NCI-H2227 (cell line): ENCODE results near the gene S100Z.
"Not testable (repeated sequence)": the region's sequence is repeated elsewhere in the genome, so short reads cannot be mapped to it uniquely, and the experiment has no call there.

ENCODE experiments used
- DNase-seq: peaks from one replicate; lab custom pipeline; 2025; ENCODE audit not compliant: unreplicated experiment; lab: John Stamatoyannopoulos, UW

S100Z gene

DNA sequence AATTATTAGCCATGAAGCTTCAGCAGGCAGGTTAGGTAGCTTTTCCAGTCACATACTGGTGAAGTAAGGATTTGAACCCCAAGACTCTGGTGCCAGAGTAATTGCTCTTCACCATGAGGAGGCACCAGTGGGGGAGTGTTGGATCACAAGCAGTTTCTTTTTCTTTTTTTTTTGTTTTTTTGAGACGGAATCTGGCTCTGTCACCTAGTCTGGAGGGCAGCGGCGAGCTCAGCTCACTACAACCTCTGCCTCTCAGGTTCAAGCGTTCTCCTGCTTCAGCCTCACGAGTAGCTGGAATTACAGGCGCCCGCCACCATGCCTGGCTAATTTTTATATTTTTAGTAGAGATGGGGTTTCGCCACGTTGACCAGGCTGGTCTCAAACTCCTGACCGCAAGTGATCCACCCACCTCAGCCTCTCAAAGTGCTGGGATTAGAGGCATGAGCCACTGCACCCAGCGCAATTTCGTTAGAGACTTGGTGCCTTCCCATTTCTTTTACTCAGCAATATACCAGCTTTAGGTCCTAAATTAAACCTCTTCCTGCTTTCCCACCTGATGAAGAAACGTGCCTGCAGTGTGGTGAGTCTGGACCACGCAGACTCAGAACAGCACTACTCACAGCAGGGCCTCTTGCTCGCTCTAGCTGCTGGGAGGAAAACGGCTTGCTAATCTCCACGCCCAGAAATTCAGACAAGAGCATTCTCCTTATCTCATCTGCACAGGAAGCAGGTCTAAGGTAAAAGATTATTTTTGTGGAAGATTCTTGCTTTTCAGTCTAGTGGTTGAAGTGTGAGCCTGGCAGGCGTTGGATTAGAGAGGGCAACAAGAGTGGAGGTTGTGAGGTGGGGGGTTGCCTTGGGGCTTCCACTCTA, at the start of gene S100Z:
TSS of gene S100Z (plus strand) at position 596 of the 873 bp plus-strand sequence. CDS start 25,346 bp downstream, outside the sequence.
- no peak for DNase-seq

DNA sequence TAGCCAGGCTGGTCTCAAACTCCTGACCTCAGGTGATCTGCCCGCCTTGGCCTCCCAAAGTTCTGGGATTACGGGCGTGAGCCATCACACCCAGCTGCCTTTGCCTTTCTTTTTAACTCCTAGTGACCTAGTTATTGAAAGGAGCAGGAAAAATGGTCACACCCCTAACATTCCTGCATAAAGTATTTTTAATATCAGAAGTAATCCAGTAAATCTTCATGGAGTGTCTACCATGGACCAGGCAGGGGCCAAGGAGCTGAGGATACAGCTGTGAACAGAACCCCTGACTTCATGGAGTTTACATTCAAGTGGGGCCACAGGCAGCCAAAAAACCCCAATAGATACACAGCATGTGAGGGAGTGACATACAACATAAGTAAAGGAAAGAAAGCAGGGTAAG, 49.2 kb upstream of the S100Z start:
- DNase-seq: no peak

DNA sequence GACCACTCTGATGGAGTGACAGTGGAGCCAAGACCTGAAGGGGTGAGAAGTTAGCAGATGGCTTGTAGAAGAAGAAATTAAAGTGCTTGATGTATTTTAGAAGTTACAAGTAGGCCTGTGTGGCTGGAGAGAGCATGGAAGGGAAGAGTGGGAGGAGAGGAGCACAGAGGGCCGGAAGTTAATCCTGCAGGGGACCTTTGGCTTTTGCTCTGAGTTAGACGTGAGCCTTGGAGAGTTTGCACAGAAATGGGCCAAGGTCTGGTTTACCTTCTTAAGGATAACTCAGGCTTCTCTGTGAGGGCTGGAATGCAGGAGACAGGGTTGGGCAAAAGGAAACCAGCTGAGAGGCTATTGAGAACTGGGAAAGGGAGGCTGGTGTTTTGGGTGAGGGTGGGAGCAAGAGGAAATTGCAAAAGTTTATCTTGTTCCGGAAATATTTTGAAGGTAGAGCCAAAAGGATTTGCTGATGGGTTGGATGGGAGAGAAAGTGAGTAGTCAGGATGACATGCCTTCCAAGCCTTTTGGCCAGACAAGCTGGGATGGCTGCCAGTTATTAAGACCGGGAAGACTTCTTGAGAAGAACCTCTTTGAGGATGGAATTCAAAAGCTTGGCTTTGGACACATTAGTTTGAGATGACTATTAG, 48.5 kb upstream of the S100Z start:
- no peak for DNase-seq

DNA sequence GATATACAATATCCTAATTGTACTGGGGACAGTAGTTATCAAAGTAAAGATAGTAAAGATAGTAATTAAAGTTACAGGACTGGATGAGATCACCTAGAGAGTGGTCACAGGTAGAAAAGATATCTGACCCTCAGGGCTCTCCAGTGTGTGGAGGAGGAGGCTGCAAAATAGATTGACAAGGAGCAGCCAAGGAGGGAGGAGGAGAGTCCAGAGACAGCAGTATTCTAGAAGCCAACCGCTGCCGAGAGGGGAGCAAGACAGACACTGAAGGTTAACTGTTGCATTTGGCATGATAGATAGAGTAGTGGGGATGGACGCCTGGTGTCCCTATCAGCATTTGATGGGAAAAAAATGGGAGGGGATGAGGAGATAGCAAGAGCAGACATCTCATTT, 48.0 kb upstream of the S100Z start:
- DNase-seq: no peak

DNA sequence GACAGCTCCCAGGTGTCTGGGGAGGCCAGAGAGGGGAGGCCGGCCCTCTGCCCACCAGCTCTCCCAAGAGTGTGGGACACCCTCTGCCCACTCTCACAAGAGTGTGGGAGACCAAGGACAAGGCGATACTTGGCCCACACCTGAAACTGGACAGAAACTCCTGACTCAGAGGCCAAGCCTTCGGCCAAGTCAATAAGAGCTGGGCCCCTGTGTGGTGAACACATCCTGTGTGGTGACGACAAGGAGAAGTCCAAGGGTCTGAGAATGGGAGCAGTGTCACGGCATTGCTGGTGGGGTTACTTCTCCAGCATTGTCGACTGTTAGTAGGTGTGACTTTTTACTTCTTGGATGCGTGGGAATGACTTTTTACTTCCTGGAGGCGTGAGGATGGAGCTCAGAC, 45.5 kb upstream of the S100Z start:
- no peak for DNase-seq

DNA sequence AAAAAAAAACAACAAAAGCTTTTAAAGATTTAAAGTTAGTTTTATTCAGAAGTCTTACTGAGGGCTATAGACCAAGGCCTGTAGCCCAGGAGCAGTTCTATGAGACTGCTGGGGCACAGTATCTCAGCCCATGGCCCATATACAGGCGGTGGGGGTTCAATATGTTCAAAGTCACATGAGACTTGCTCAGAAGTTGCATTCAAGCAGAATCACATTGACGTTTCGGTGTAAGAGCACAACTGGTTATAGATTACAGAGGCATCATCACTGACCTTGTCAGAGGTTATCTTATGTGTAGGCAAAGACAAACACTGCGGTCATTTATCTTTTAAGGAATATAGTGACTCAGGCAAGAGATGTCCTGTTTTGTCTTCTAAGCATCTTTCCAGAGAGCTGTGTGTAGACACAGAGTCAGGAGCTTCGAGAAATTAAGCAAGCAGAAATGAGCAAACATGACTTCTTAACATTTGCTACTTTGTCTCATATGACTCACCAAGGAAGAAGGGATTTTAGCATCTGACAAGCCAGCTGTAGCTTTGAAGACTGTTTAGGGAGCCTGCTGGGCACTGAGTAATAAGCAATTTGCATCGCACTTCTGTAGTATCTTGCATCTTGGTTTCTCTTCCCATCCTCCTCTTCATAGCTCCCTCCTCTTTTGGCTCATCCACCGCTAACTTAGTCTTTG, 43.9 kb upstream of the S100Z start:
- DNase-seq: no peak

DNA sequence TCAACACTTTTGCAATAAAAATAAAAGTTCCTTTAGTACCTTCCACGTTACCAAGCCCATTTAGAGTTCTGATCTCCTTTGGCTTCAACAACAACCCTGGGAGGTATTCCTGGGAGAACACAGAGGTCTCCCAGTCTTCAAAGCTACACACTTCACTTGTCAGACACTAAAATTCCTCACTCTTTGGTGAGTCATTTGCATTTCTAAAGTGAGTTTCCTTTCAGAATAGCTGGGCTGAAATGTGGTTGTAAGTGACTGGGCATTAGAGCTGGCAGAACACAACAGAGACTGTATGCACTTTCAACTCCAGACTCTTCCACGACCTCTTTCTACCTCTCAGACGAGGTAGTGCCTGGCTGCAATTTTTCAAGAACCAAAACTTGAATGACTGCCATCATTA, 42.5 kb upstream of the S100Z start:
- DNase-seq: no peak

DNA sequence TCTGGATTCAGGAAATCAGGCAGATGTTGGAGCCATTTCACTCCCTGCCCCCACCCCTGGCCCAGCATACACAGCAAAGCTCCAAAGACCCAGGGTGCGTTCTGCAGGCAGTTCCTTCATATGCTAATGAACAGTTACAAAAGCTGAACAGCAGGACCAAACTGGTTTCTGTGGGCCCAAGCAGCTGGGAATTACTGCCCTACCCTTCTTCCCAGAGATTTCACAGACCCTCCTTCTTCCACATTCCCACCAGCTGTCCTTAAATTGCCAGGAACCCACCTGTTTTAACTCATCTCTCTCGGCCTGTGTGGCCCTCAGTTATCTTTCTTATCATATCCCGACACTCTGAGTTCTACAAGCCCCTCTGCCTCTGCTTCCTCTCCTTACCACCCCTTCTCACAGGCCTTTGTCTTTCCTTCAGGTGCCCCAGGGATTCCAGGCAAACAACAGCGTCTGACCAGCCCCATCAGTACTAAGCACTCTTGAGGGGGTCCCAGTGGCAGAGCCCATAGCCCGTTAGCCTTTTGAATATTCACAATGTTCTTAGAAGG, 41.6 kb upstream of the S100Z start:
- DNase-seq: no peak

DNA sequence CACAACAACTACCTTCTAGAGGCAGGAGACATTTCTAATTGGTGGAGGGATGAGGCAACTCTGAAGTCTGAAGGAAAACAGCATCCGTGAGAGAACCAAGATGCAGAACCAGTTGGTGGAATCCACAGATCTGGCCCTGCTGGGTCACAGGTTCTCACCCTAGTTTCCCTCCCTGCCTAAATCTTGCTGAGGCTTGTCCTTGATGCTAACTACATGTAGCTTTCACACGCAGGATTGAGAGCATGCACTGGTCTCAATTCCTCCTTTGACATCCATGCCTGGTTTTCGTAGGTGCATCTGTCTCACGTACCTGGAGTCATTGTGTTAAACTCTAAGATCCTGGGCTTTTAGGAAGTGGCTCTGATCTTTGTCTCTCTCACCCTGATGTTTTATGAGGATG, 40.7 kb upstream of the S100Z start:
- DNase-seq: no peak

DNA sequence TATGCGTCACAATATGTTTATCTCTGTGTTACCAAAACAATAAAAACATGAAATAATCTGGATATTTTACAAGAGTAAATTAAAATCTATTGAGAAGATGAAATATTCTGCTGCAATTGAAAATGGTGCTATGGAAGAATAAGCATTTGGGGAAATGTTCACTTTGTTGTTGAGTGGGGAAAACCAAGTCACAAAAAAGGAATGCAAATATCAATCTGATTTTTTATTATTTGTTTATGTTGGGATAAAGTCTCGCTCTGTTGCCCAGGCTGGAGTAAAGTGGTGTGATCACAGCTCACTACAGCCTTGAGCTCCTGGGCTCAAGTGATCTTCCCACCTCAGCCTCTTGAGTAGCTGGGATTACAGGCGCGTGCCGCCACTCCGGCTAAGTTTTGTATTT, 39.6 kb upstream of the S100Z start:
- DNase-seq: no peak

DNA sequence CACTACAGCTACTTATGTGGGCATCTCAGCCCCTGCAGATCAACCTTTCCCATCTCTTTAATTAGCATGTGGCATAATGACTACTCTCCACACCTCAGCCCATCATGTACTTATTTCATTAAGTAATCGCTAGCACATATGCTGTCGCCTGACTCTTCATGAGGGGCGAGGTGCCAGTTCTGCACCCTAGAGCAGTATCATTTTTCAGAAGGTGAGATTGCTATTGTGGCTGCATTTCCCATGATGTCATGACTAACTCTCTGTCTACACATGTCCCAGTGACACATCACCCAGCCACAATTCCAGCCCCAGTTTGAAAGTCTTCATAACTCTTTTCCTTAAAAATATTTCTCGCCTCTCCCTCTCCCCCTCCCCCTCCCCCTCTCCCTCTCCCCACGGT, 38.6 kb upstream of the S100Z start:
- DNase-seq: no peak

DNA sequence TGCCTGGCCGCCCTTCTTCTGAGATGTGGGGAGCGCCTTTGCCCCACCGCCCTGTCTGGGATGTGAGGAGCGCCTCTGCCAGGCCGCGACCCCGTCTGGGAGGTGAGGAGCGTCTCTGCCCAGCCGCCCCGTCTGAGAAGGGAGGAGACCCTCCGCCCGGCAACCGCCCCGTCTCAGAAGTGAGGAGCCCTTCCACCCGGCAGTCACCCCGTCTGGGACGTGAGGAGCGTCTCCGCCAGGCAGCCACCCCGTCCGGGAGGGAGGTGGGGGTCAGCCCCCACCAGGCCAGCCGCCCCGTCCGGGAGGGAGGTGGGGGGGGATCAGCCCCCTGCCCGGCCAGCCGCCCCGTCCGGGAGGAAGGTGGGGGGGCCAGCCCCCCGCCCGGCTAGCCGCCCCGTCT, 37.6 kb upstream of the S100Z start:
- DNase-seq: not testable (repeated sequence)

DNA sequence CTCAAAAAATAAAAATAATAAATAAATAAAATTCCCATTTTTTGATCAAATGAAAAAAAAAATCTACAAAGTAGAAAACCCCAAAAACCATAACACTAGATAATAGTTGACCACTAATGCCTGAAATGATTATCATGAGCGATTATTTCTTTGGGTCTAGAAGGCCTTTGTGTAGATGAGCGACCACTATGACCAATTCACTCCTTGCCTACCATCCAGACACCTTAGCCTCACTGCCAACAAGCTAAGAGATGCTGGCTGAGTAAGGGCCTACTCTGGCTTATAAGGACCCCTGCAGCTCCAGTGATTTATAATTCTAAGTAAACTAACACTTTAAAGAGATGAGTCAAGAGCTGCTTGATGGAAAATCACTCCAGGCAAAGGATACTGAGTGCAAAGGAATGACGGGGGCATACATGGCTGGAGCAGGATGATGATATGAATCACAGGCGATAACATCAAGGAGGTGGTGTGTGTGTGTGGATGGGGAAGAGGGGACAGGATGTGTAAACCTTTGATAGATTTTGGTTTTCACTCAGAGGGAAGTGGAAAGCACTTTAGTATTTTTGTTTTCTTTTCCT, 35.7 kb upstream of the S100Z start:
- no peak for DNase-seq

DNA sequence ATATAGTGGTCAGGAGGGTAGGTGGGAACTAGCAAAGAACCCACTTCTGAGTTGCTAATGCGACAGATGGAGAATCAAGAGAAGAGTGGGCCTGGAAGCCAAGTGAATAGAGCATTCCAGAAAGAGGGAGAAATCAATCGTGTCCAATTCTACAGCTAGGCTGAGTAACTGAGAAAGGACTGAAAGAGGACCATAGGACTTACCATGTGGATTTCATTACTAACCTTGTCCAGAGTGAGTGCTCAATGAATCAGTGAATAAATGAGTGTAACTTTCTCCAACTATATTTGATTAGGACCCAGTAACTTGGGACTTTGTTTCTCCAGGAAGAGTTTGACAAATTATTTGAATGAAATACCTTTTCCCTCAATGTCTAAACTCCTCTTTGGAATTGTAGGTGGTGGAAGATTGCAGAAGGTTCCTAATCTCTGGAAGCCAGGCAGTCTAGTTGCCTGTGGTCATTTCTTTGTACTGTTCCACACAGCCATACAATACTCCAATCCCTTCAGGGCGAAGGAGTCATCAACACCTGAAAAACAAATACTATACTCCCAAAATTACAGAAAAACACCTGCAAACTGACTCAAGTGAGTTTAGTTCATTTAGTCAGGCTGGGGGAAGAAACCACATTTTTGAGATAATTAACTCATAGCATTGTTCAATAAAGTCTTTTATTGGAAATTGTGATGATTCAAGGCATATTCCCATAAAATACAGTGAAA, 33.5 kb upstream of the S100Z start:
- no peak for DNase-seq

DNA sequence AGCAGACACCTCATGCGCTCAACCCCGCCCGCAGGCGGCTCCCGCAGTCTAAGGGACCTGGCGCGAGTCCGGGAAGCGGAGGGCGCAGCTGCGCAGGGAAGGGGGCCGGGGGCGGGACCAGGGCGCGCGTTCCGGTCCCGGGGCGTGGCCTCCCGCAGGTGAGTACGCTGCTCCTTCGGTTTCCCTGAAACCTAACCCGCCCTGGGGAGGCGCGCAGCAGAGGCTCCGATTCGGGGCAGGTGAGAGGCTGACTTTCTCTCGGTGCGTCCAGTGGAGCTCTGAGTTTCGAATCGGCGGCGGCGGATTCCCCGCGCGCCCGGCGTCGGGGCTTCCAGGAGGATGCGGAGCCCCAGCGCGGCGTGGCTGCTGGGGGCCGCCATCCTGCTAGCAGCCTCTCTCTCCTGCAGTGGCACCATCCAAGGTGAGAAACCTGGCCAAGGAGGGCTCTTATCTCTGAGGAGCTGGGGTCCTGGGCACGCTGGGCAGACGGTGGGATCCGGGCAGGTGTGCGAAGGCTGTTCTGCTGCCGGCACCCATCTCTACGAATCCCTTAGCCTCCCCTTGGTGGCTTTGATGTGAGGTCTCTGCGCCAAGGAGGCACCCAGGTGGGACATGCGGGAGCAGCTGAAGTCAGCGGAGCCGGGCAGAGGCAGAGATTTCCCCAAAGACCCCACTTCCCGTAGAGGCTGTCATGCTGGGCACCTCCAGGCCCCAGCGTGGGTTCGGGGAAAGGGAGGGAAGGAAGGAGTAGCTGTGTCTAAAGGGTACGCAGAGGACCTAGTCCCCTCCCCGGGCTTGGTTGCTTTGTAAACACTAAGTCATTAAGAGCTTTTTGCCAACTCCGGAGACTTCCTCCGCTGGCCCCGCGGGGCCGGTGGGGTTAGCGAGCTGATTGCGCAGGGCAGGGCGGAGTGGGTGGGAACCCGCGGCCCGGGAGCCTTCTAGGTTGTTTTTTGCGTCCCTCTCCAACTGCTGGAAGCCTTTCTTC, 30.7 kb upstream of the S100Z start, which contains the start of gene F2RL1:
TSS of gene F2RL1 (plus strand) at position 187 of the 988 bp plus-strand sequence. CDS start at position 340, 153 bp downstream.
- no peak for DNase-seq

DNA sequence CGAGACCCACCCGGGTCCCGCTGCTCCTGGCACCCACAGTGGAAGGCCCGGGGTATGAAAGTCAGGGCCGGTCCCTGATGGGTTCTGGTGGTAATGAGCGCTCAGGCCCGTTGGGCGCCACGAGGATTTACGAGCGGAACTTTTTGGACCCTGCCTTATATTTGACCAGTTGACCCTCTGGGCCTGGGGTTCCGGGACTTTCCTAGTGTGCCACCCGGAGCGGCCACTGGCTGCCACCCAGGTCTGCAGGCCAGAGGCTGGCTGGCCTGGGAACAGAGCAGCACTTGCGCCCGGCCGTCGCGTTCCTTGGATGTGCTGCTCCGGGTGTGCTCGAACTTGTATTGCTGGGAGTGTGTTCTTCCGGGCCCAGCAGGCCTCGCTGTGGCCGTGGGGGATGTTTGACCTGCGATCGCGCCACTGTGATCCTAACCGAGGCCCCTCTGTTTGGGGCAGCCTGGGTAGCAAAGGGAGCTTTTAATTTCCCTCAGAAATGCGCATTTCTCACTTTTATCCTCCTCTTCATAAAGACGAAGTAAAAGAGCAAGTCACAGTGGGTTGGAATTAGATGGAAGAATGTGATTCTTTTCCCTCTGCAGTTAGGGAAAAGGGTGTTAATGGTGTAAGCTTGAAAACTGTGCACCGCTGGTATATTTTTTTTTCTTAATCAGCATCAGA, 29.8 kb upstream of the S100Z start:
- no peak for DNase-seq

DNA sequence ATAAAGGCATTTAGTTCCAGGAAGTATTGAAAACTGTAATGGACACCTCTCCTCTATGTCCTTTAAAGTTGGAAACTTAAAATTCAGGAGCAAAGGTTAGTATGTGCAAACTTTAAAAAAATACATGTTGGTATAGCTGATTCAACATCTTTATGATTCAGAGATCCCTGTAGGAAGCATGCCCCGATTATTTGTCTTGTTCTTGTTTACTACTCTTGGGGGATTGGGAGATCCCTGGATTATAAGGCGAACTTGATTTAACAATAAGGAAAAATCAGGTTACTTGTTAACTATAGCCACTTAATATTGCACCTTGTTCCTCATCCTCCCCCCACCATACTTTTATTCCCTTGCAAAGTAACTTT, 29.3 kb upstream of the S100Z start:
- no peak for DNase-seq

DNA sequence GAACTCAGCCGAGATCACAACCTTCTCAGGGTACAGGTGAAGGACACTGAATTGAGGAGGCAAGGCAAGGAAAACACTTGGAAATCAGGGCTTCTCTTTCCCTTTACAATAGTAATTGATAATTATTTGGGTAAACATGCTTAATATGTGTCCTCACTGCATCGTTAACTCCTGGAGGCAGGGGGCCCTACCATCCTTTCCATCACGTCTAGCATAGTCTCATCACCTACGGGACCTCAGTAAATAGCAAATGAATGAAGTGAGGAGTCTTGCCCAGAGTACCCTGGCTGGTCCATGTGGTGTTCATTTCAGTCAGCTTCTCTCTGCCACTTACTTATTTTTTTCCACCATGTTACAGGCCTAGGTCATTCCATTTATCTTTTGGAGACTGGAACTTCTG, 28.7 kb upstream of the S100Z start:
- DNase-seq: no peak
